ENCODE data around the gene GLI2. TPM values are rescaled to one million over a fixed set of nuclear protein-coding genes. Genes with fewer than 3 reads are reported as not detected.

GLI2 gene
- total RNA-seq, 4 donors from 2014 or later = 0.42 to 6.7 (median 3.1) TPM

DNA sequence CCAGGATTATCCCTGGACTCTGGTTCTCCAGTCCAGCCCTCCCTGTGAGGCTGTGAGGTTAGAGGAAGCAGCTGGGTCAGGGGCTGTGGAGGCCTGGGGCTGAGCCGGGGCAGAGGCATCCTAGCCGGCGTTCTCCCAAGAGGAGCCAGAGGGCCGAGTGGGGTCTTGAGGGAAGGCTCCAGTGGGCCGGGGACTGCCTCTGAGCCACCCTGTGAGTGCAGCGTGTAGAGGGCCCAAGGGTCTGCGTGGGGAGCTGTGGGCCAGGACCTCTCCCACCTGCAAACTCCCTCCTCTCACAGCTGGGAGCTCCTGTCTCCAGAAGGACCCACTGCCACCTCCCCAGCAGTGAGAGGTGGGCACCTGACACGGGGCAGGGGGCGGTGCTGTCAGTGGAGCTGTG is 41.0 kb downstream of the GLI2 start:
- no peak for DNase-seq (ENCODE audit: low spot score in 2 of 2)
- TF ChIP-seq POLR2A (IDR thresholded peaks at IDR 0.05) = no peak
- TF ChIP-seq, protein P1, sequence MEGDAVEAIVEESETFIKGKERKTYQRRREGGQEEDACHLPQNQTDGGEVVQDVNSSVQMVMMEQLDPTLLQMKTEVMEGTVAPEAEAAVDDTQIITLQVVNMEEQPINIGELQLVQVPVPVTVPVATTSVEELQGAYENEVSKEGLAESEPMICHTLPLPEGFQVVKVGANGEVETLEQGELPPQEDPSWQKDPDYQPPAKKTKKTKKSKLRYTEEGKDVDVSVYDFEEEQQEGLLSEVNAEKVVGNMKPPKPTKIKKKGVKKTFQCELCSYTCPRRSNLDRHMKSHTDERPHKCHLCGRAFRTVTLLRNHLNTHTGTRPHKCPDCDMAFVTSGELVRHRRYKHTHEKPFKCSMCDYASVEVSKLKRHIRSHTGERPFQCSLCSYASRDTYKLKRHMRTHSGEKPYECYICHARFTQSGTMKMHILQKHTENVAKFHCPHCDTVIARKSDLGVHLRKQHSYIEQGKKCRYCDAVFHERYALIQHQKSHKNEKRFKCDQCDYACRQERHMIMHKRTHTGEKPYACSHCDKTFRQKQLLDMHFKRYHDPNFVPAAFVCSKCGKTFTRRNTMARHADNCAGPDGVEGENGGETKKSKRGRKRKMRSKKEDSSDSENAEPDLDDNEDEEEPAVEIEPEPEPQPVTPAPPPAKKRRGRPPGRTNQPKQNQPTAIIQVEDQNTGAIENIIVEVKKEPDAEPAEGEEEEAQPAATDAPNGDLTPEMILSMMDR (IDR thresholded peaks at IDR 0.05) = no peak
- no peak overlapping the region for H3K4me3 ChIP-seq (ENCODE audit: low read depth, poor library complexity, severe bottlenecking)
- intact Hi-C loops (cut with DNase I; ENCODE audit: low total_unique reads) = no loop called here
- 83 to 96% methylated on average over 7 to 9 of the region's 9 CpGs for WGBS, 2 donors

DNA sequence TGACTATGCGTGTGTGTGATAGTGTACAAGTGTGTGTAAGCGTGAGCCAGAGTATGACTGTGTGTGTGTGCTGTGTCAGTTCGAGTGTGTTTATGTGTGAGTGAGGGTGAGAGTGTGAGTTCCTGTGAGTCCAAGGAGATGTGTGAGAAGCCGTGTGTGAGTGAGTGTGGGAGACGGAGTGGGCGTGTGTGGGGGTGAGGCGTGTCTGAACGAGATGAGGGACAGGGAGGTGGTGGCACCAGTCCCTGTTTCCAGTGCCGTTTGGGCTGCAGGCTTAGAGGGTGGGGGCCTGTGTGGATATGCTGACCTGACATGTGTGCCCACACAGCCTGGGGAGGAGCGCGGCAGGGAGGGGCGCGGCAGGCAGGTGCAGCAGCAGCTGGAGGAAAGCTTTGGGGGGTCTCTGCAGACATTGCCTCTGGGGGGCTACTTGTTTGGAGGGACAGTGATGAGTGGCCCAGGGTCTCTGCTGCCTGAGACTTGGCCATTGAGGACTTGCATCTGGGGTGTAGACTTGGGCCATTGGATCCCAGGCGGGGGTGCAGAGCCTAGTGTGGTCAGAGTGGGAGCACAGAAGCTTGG is 41.6 kb downstream of the GLI2 start:
- no peak overlapping the region for H3K4me3 ChIP-seq (ENCODE audit: low read depth, poor library complexity, severe bottlenecking)
- WGBS, 2 donors = 51 to 70% methylated on average over 14 of the region's 14 CpGs
- intact Hi-C loops (cut with DNase I; ENCODE audit: low total_unique reads) = no loop called here
- no peak for DNase-seq (ENCODE audit: low spot score in 2 of 2)
- TF ChIP-seq, protein P1 (IDR thresholded peaks at IDR 0.05) = peak in 1 of 3 donors; percentile 41
- TF ChIP-seq POLR2A (IDR thresholded peaks at IDR 0.05) = no peak

DNA sequence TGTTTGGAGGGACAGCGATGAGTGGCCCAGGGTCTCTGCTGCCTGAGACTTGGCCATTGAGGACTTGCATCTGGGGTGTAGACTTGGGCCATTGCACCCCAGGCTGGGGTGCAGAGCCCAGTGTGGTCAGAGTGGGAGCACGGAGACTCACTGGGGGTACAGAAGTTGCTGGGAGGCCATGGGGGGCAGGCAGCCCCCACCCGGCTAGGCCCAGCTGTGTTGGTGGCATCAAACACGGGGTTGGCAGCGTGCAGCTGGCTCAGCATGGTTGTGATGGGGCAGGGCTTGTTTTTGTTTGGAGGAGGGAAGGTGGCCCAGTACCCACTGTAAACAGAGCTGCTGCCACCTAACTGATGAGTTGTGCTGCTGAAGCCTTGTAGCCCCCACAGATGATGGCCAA is 42.1 kb downstream of the GLI2 start:
- TF ChIP-seq, protein P1 (IDR thresholded peaks at IDR 0.05) = no peak
- TF ChIP-seq POLR2A (IDR thresholded peaks at IDR 0.05) = no peak
- intact Hi-C loops (cut with DNase I; ENCODE audit: low total_unique reads) = no loop called here
- DNase-seq (ENCODE audit: low spot score in 2 of 2) = no peak

DNA sequence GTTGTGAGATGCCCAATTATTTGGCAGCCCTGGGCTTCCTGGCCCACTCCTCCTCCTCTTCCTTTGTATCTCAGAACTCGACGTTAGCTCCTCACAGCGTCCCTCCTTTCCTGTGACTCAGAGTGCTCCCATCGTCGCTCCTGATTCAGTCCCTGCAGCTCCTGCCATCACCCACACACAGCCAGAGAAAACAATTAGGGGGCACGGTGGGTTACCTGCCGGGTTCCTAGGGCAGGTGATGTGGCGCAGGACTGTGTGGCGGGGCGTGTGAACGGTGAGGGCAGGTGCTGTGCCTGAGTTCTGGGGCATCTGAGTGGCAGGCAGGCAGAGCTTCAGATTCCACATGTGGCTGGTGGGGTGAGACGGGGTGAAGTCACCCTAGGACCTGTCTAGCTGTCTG is 42.6 kb downstream of the GLI2 start:
- no peak overlapping the region for H3K4me3 ChIP-seq (ENCODE audit: low read depth, poor library complexity, severe bottlenecking)
- DNase-seq (ENCODE audit: low spot score in 2 of 2) = no peak
- WGBS, 2 donors = 84 to 86% methylated on average over 12 of the region's 12 CpGs
- TF ChIP-seq, protein P1 (IDR thresholded peaks at IDR 0.05) = no peak
- no peak for TF ChIP-seq POLR2A (IDR thresholded peaks at IDR 0.05)
- intact Hi-C loops (cut with DNase I; ENCODE audit: low total_unique reads) = no loop called here

More for the DNA sequence above, 42.1 kb downstream of the GLI2 start:
- no peak overlapping the region for H3K4me3 ChIP-seq (ENCODE audit: low read depth, poor library complexity, severe bottlenecking)
- WGBS, 2 donors = 82 to 94% methylated on average over 5 of the region's 5 CpGs

DNA sequence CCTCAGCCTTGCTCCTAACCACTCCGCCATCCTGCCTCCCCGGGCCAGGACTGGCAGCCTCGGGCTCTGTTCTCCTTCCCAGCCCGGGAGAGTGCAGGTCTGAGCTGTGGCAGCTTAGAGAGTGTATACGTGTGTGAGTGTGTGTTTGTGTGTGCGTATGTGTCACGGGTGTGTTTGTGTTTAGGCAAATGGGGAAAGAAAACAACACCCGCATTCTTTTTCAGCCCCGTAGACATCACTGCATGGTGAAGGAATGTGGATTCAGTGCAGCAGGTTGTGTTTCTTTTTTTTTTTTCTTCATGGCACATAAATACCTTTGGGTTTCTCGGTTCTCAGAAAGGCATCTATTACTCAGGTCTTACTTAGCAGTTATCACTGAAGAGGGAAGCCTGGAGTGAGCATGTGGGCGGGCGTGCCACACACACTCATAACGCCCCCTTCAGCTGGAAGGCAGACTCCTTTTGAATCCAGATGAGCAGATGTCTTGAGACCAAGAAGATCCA is 44.2 kb downstream of the GLI2 start:
- TF ChIP-seq POLR2A (IDR thresholded peaks at IDR 0.05) = no peak
- TF ChIP-seq, protein P1 (IDR thresholded peaks at IDR 0.05) = no peak
- H3K4me3 ChIP-seq (ENCODE audit: low read depth, poor library complexity, severe bottlenecking) = no peak overlapping the region
- no peak for DNase-seq (ENCODE audit: low spot score in 2 of 2)
- WGBS, 2 donors = 35 to 44% methylated on average over 13 of the region's 13 CpGs
- intact Hi-C loops (cut with DNase I; ENCODE audit: low total_unique reads) = no loop called here

DNA sequence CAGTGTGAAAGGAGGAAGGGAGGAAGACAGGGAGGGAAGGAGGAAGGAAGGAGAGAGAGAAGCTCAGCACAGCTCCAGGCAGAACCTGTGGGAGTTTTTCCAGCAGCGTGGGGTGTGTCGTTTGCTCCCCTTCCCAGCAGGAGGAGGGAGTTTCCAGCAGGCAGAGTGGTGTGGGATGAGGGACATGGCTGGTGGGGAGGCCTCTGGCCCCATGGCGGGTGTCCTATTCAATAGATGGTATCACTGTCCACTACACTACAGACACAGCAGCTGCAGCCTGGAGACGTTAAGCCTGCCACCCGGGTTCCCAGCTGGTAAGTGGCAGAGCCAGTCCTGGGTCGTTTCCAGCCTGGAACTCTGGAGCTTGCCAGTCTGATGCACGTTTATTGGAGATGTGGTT is 44.7 kb downstream of the GLI2 start:
- 37 to 40% methylated on average over 7 of the region's 7 CpGs for WGBS, 2 donors
- DNase-seq (ENCODE audit: low spot score in 2 of 2) = no peak
- intact Hi-C loops (cut with DNase I; ENCODE audit: low total_unique reads) = no loop called here
- TF ChIP-seq, protein P1 (IDR thresholded peaks at IDR 0.05) = no peak
- TF ChIP-seq POLR2A (IDR thresholded peaks at IDR 0.05) = no peak
- H3K4me3 ChIP-seq (ENCODE audit: low read depth, poor library complexity, severe bottlenecking) = no peak overlapping the region
